HG02884 (cell line): ENCODE measurements around the gene LONP2.

ENCODE experiments used
- ATAC-seq: cut with Tn5 transposase; IDR thresholded peaks from one replicate; pipeline ENCODE4 v1.9.1; 2021; ENCODE audit warnings: mild to moderate bottlenecking, moderate library complexity; ENCODE audit not compliant: unreplicated experiment

Gene LONP2

GRCh38 chr16:48244080-48244862 is at the start of gene LONP2:
LONP2 (plus strand) TSS chr16:48244300; CDS start chr16:48244389, 89 bp downstream.
- peak; percentile 94 for ATAC-seq

GRCh38 chr16:48194828-48195556 is 49.1 kb upstream of the LONP2 start:
- ATAC-seq = no peak

GRCh38 chr16:48197294-48197693 is 46.8 kb upstream of the LONP2 start:
- ATAC-seq = no peak

- ATAC-seq = no peak
These were observed 42.4 kb upstream of the LONP2 start for GRCh38 chr16:48201515-48202201.

- no peak for ATAC-seq
These were observed 39.9 kb upstream of the LONP2 start for GRCh38 chr16:48203974-48204824.

GRCh38 chr16:48204825-48205151 is 39.3 kb upstream of the LONP2 start:
- ATAC-seq = no peak

GRCh38 chr16:48206594-48207242 is 37.4 kb upstream of the LONP2 start:
- no peak for ATAC-seq

GRCh38 chr16:48210747-48211146 is 33.4 kb upstream of the LONP2 start:
- ATAC-seq = no peak

- ATAC-seq = no peak
These were observed 32.1 kb upstream of the LONP2 start for GRCh38 chr16:48212033-48212432.

GRCh38 chr16:48215738-48216137 is 28.4 kb upstream of the LONP2 start:
- ATAC-seq = no peak

GRCh38 chr16:48217708-48218107 is 26.4 kb upstream of the LONP2 start:
- ATAC-seq = no peak

GRCh38 chr16:48218473-48218872 is 25.6 kb upstream of the LONP2 start:
- ATAC-seq = no peak

- no peak for ATAC-seq
These were observed 23.2 kb upstream of the LONP2 start for GRCh38 chr16:48220891-48221290.

- no peak for ATAC-seq
These were observed 20.6 kb upstream of the LONP2 start for GRCh38 chr16:48223490-48223889.

GRCh38 chr16:48225456-48225855 is 18.6 kb upstream of the LONP2 start:
- ATAC-seq = no peak

- no peak for ATAC-seq
These were observed 12.2 kb upstream of the LONP2 start for GRCh38 chr16:48231727-48232492.

GRCh38 chr16:48232493-48233040 is 11.5 kb upstream of the LONP2 start:
- ATAC-seq = no peak

- ATAC-seq = no peak
These were observed 9.5 kb upstream of the LONP2 start for GRCh38 chr16:48234630-48235029.

- no peak for ATAC-seq
These were observed 9.0 kb upstream of the LONP2 start for GRCh38 chr16:48235058-48235555.
